Retinal pigment epithelial cell (primary cell): ENCODE data around the gene RAD51AP1.

Experiments
- DNase-seq: peaks from one replicate; pipeline ENCODE4 v3.0.0-alpha.2; 2010; ENCODE audit warnings: low read depth
- H3K4me3 ChIP-seq: 2 replicates; pipeline ENCODE4 v1.5.1; 2011; ENCODE audit warnings: mild to moderate bottlenecking, low read length, control low read depth, moderate library complexity
- TF ChIP-seq, protein P1 (sequence below): conservative IDR thresholded peaks from 2 replicates; pipeline ENCODE4 v1.5.1; 2011; ENCODE audit warnings: low read depth, low read length, control low read depth, inconsistent platforms

Gene RAD51AP1

DNA sequence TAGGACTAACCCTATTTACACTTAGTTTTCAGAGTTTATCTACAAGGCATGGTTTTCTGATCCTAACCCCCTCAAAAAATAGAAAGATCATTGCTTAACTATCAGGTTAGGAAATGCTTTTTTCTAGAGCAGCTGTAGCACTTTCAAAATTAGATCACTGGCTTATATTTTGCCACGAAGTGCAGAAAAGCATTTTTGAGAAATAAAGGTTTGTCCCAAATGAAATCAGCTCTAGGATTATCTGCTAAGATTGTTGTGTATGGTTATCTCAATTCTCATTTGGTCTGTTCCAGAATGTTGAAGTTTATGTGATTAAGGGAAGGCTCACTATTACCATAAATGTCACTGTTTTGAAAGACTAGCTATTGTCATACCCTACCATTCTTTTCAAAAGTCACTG, 13.5 kb downstream of the RAD51AP1 start:
- TF ChIP-seq, protein P1, sequence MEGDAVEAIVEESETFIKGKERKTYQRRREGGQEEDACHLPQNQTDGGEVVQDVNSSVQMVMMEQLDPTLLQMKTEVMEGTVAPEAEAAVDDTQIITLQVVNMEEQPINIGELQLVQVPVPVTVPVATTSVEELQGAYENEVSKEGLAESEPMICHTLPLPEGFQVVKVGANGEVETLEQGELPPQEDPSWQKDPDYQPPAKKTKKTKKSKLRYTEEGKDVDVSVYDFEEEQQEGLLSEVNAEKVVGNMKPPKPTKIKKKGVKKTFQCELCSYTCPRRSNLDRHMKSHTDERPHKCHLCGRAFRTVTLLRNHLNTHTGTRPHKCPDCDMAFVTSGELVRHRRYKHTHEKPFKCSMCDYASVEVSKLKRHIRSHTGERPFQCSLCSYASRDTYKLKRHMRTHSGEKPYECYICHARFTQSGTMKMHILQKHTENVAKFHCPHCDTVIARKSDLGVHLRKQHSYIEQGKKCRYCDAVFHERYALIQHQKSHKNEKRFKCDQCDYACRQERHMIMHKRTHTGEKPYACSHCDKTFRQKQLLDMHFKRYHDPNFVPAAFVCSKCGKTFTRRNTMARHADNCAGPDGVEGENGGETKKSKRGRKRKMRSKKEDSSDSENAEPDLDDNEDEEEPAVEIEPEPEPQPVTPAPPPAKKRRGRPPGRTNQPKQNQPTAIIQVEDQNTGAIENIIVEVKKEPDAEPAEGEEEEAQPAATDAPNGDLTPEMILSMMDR, result no peak
- H3K4me3 ChIP-seq, result no peak overlapping the region
- DNase-seq, result no peak

DNA sequence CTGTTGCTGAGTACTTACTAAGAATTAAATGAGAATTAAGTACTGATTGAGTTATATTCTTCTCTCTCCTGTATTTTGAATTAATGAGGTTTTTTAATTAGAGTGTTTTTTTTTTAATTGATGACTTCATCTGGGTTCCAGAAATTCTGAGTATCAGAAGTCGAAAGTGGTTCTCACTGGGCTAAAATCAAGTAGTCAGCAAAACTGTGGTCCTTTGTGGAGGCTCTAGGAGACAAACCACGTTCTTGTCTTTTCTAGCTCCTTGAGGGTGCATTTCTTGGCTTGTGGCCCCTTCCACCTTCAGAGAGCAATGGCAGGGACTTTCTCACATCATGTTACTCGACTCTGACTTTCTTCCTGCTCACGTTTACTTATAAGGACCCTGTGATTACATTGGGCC, 15.3 kb downstream of the RAD51AP1 start:
- DNase-seq, result no peak
- H3K4me3 ChIP-seq, result no peak overlapping the region
- TF ChIP-seq, protein P1, result no peak

DNA sequence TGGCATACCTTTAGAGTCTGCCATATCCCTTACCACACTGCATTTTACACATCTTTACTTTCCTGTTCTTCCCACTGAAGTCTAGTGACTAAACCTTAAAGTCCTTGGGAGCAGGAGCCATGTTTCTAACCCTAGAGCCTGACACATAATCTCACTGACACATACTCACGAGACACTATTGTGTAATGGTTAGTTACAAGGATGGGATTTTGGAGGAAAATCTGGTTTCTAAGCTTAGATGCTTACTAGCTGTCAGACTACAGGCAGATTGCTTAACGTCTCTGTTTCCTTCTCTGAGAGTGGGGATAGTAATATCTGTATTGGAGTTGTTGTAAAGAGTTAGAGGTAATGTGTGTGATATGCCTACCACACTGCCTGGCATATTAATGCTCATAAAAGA, 17.1 kb downstream of the RAD51AP1 start:
- no peak for DNase-seq
- H3K4me3 ChIP-seq, result no peak overlapping the region
- TF ChIP-seq, protein P1, result no peak

DNA sequence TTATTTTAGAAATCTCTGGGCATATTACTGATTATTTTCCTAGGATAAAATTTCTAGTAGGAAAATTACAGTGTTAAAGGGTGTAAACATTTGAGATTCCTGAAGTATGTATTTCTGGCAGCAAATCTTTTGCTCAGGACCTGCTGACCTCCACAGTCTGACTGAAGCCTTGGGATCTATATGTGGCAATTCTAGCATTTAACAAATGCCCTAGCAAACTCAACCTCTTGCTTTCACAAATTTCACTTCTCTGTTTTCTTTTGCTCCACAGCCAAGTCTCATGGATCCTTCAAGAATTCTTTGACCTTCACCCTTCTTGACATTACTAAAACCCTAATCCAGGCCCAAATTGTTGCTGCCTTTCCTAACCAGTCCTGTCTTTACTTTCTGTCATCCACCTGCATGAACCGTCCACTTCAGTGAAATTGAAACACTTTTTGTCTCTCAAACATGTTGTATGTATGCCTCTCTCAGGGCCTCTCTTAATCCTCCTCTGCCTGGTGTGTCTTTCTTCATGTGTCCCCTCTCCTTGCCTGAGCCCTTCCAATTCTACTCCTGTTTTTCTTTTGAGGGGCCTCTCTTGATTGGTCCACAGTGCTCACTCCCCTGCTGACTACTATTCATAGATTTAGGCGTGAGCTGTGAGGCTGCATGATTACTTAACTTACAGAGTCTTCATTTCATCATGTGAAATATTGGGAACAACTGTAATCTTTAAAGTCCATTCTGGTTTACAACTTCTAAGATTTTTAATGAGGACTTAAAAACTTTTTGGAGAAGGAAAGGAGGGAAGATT, 18.2 kb downstream of the RAD51AP1 start:
- DNase-seq, result no peak
- TF ChIP-seq, protein P1, result no peak
- no peak overlapping the region for H3K4me3 ChIP-seq

DNA sequence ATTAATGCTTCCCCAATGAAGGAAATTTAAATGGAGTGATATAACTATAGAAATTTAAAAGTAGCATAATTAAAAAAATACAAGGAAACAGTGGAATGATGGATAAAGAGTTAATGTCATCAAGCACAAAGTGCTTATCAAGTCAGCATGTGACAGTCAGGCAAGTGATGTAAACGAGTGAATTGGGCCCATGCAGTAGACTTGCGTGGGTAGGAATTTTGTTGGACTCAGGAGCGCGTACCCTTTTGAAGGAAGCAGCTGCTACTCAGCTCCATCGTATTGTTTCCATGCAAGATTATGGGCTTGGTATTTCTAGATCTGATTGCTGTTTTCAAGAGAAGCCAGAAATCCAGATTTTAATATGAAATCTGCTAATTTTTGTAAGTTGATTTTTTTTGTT, 18.9 kb downstream of the RAD51AP1 start:
- no peak for DNase-seq
- TF ChIP-seq, protein P1, result no peak
- H3K4me3 ChIP-seq, result no peak overlapping the region

DNA sequence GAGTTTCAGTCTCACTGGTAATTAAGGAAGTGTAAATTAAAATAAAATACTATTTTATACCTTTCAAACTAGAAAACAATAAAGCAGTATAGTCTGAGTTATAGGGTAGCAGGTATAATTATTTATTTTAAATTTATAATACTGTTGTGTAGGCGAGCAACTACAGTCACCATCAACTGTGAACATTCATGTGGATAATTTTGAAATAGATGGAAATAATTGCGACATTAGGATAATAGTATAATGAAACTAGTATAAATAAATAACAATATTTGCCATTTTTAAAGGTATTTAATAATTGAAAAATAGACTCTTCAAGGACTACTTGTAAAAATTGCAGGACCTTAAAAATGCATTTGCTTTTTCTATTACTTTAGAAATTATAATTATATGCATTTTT, 19.5 kb downstream of the RAD51AP1 start:
- DNase-seq, result no peak
- TF ChIP-seq, protein P1, result no peak
- no peak overlapping the region for H3K4me3 ChIP-seq

DNA sequence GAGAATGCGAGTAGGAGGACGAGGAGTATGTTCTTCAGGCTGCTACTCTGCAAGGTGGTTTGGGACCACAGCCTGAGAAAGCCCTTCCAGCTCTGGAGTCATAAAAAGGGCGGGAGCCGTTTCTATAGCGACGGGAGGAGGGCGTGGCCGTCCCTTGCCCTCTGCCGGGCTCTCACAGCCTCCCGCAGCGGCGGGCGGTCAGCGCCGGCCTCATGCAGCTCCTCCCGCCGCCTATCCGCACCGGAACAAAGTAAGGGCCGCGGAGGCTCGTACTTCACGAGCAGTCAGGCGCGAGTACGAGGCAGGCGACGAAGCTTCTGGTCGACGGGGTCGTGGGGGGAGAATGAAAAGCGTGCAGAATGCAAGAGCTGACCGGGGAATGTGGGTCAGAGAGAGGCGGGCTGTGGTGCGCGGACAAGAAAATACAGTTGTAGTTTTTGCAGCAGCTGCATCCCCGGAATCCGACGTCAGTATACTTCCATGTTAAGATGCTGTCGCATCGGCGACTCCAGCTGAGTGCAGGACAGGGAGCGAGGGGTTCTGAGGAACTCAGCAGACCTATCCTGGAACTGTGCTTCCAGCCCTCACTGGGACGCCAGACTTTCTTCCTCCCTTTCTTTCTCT, 23.5 kb downstream of the RAD51AP1 start, which contains the start of gene DYRK4:
DYRK4 (plus strand) TSS at position 175 of the 624 bp plus-strand sequence; CDS start at position 213, 38 bp downstream.
- H3K4me3 ChIP-seq, result peak within 1 kb of the TSS; percentile 55
- TF ChIP-seq, protein P1, result peak; percentile 4
- DNase-seq, result peak; percentile 16
